CD14-positive monocyte (primary cell): ENCODE data around the gene ANO7. TPM values are rescaled to one million over a fixed set of nuclear protein-coding genes. Genes with fewer than 3 reads are reported as not detected.
A peak's percentile ranks its signal among the peaks of the same experiment; 100 is the strongest.

ENCODE experiments used
- DNase-seq, 3 donors: peaks; one replicate each; pipeline ENCODE4 v3.0.0-alpha.2; 2011 to 2022
- H2AFZ ChIP-seq: 2 replicates; pipeline ENCODE4 v1.6.0; 2012; ENCODE audit warnings: mild to moderate bottlenecking, low read depth, low read length, inconsistent platforms; ENCODE audit not compliant: insufficient read depth, poor library complexity, severe bottlenecking
- H3K27ac ChIP-seq, 2 donors: 1 replicate in 1 of 2; 2 replicates in 1 of 2; pipeline ENCODE4 v1.5.1; 2012 to 2013; ENCODE audit warnings: low read length in 2 of 2, control low read depth in 1 of 2, inconsistent platforms in 1 of 2, low read depth in 1 of 2, mild to moderate bottlenecking in 1 of 2
- H3K27me3 ChIP-seq, 2 donors: one replicate each; pipeline versions ENCODE4 v1.6.0 to v1.6.1; 2011 to 2013; ENCODE audit warnings: low read length in 2 of 2; ENCODE audit not compliant: control insufficient read depth in 2 of 2, insufficient read depth in 2 of 2
- H3K36me3 ChIP-seq, 2 donors: replicated peaks in 1 of 2; 1 replicate in 1 of 2; 2 replicates in 1 of 2; pipeline versions ENCODE4 v1.5.1 to v1.6.1; 2012 to 2013; ENCODE audit warnings: low read length in 2 of 2, control low read depth in 1 of 2, inconsistent platforms in 1 of 2, mild to moderate bottlenecking in 1 of 2; ENCODE audit not compliant: insufficient read depth in 2 of 2, control insufficient read depth in 1 of 2
- H3K4me1 ChIP-seq, 2 donors: 1 replicate in 1 of 2; 2 replicates in 1 of 2; pipeline versions ENCODE4 v1.5.1 to v1.6.1; 2012 to 2013; ENCODE audit warnings: low read length in 2 of 2, control low read depth in 1 of 2, inconsistent platforms in 1 of 2, mild to moderate bottlenecking in 1 of 2, moderate library complexity in 1 of 2; ENCODE audit not compliant: insufficient read depth in 2 of 2, control insufficient read depth in 1 of 2
- H3K4me2 ChIP-seq: replicated peaks from 2 replicates; pipeline ENCODE3; 2012; ENCODE audit warnings: low read length, moderate library complexity, mild to moderate bottlenecking; ENCODE audit not compliant: poor library complexity, severe bottlenecking; ENCODE audit errors: extremely low read depth
- H3K4me3 ChIP-seq, 3 experiments: fragments of 200-600 bp in 1 of 3; sonication (generic) in 1 of 3; replicated peaks in 1 of 3; 1 replicate in 2 of 3; 2 replicates in 1 of 3; pipeline ENCODE4 v1.5.1; 2011 to 2013; ENCODE audit warnings: low read length in 3 of 3, mild to moderate bottlenecking in 3 of 3, control low read depth in 2 of 3, low read depth in 2 of 3, inconsistent platforms in 1 of 3, moderate library complexity in 1 of 3
- H3K79me2 ChIP-seq: 2 replicates; pipeline ENCODE4 v1.6.0; 2012; ENCODE audit warnings: mild to moderate bottlenecking, control low read depth, inconsistent platforms, low read length, moderate library complexity; ENCODE audit not compliant: insufficient read depth
- H3K9ac ChIP-seq: 2 replicates; pipeline ENCODE4 v1.6.0; 2017; ENCODE audit warnings: low read length, mild to moderate bottlenecking; ENCODE audit not compliant: insufficient read depth, poor library complexity, severe bottlenecking
- H3K9me3 ChIP-seq, 2 donors: replicated peaks in 1 of 2; 1 replicate in 1 of 2; 2 replicates in 1 of 2; pipeline versions ENCODE4 v1.5.1 to v1.6.1; 2012 to 2013; ENCODE audit warnings: low read length in 2 of 2, control low read depth in 1 of 2; ENCODE audit not compliant: control insufficient read depth in 1 of 2, insufficient read depth in 1 of 2
- H4K20me1 ChIP-seq: 2 replicates; pipeline ENCODE4 v1.6.0; 2012; ENCODE audit warnings: mild to moderate bottlenecking, low read length, control low read depth, moderate library complexity; ENCODE audit not compliant: insufficient read depth
- H3K27ac Mint-ChIP-seq, 7 donors: one replicate each; pipeline ENCODE4 v1.8.0; 2020; ENCODE audit warnings: mild to moderate bottlenecking in 7 of 7, mixed read lengths in 7 of 7, moderate library complexity in 6 of 7, inconsistent platforms in 2 of 7
- H3K27me3 Mint-ChIP-seq, 3 donors: one replicate each; pipeline ENCODE4 v1.8.0; 2021 to 2022; ENCODE audit warnings: low read depth in 3 of 3, mild to moderate bottlenecking in 3 of 3, mixed read lengths in 3 of 3, moderate library complexity in 3 of 3, inconsistent platforms in 1 of 3
- H3K36me3 Mint-ChIP-seq, 2 donors: one replicate each; pipeline ENCODE4 v1.8.0; 2020; ENCODE audit warnings: mixed read lengths in 2 of 2, inconsistent platforms in 1 of 2, mild to moderate bottlenecking in 1 of 2
- H3K4me1 Mint-ChIP-seq: one replicate; pipeline ENCODE4 v1.8.0; 2020; ENCODE audit warnings: mild to moderate bottlenecking, mixed read lengths
- H3K4me3 Mint-ChIP-seq, 2 donors: one replicate each; pipeline ENCODE4 v1.8.0; 2020; ENCODE audit warnings: mild to moderate bottlenecking in 2 of 2, mixed read lengths in 2 of 2, moderate library complexity in 1 of 2
- H3K9me3 Mint-ChIP-seq, 7 donors: one replicate each; pipeline ENCODE4 v1.8.0; 2020 to 2022; ENCODE audit warnings: mixed read lengths in 7 of 7, mild to moderate bottlenecking in 6 of 7, moderate library complexity in 6 of 7, inconsistent platforms in 2 of 7
- CTCF ChIP-seq: fragments of 200-600 bp; IDR thresholded peaks from one replicate; pipeline ENCODE4 v1.8.0; 2022; ENCODE audit warnings: antibody characterized with exemption, mild to moderate bottlenecking
- WGBS: methylation state at CpG from one replicate; pipeline ENCODE4 v1.1.5; 2013; ENCODE audit warnings: missing lambda C conversion rate; ENCODE audit not compliant: insufficient coverage; 5-methylcytosine and 5-hydroxymethylcytosine counted together
- intact Hi-C, 2 donors: fragments of 100-400 bp; cut with micrococcal nuclease; formaldehyde crosslinking; loops; one replicate each; pipeline versions ENCODE4 v1.15.0 to v1.15.1; 2023
- polyA plus RNA-seq, 3 donors: library from polyadenylated mRNA; depleted of rRNA in 1 of 3; unstranded in 2 of 3; stranded (reverse) in 1 of 3; fragments of 300-500 nt in 2 of 3; fragments of >200 nt in 1 of 3; fragmentation: Illumina TruSeq in 2 of 3; gene quantifications; 1 replicate in 2 of 3; 2 replicates in 1 of 3; pipeline ENCODE4 v1.2.3, GENCODE V29; 2012 to 2021

Gene ANO7
- polyA plus RNA-seq, 3 donors: 0.03 TPM; not detected in 2

- Mint-ChIP-seq H3K4me3 (peak overlapping the region in 1 of 2 donors; percentile 26), H3K9me3 (peaks cover 0 to 2% (median 0%) of the 10 kb centered on the region in 7 donors), H3K36me3 (no peaks in the 10 kb centered on the region), H3K4me1 (peaks cover 24% of the 10 kb centered on the region), H3K27ac (no peak overlapping the region), H3K27me3 (peaks cover 38 to 56% (median 44%) of the 10 kb centered on the region in 3 donors)
- WGBS: 52% methylated on average over 2 of the region's 6 CpGs
- Histone ChIP-seq H4K20me1 (no peaks in the 10 kb centered on the region), H3K79me2 (no peaks in the 10 kb centered on the region), H3K27me3 (peaks cover 4 to 30% of the 10 kb centered on the region in 2 donors), H3K9ac (no peak overlapping the region), H3K4me3 (no peak overlapping the region), H3K4me1 (peaks cover 8 to 13% of the 10 kb centered on the region in 2 donors), H3K36me3 (no peaks in the 10 kb centered on the region), H3K4me2 (no peak overlapping the region), H2AFZ (no peak overlapping the region), H3K27ac (no peak overlapping the region), H3K9me3 (no peaks in the 10 kb centered on the region)
- no peak for DNase-seq
- no peak for TF ChIP-seq CTCF
- intact Hi-C loops: no loop called here
Measured at GRCh38 chr2:241219856-241220356, 31.4 kb downstream of the ANO7 start.

GRCh38 chr2:241223211-241224017 lies 34.9 kb downstream of the ANO7 start:
- Histone ChIP-seq H2AFZ (no peak overlapping the region), H3K4me3 (no peak overlapping the region), H3K4me1 (peaks cover 7% of the 10 kb centered on the region in 2 donors), H3K27ac (no peak overlapping the region), H3K36me3 (peaks cover 28 to 30% of the 10 kb centered on the region in 2 donors), H3K9me3 (no peaks in the 10 kb centered on the region), H4K20me1 (no peaks in the 10 kb centered on the region), H3K4me2 (no peak overlapping the region), H3K27me3 (peaks cover 4 to 16% of the 10 kb centered on the region in 2 donors), H3K79me2 (no peaks in the 10 kb centered on the region), H3K9ac (no peak overlapping the region)
- DNase-seq: no peak
- H3K4me3 Mint-ChIP-seq: no peak overlapping the region
- intact Hi-C loops: no loop called here
- peaks cover 26 to 32% of the 10 kb centered on the region in 2 donors for H3K36me3 Mint-ChIP-seq
- H3K27ac Mint-ChIP-seq: peak overlapping the region in 1 of 7 donors; percentile 45
- peaks cover 0 to 2% (median 0%) of the 10 kb centered on the region in 7 donors for H3K9me3 Mint-ChIP-seq
- peaks cover 16 to 27% (median 24%) of the 10 kb centered on the region in 3 donors for H3K27me3 Mint-ChIP-seq
- TF ChIP-seq CTCF: no peak
- WGBS: 54% methylated on average over 19 of the region's 23 CpGs
- H3K4me1 Mint-ChIP-seq: peaks cover 20% of the 10 kb centered on the region
